MM.1S (cell line): ENCODE data around the gene SAMD3.
"Not testable (repeated sequence)": the region's sequence is repeated elsewhere in the genome, so short reads cannot be mapped to it uniquely, and the experiment has no call there.

ENCODE experiments used
- DNase-seq: peaks from one replicate; pipeline ENCODE4 v3.0.0-alpha.2; 2015
- H2AFZ ChIP-seq: fragments of 300-600 bp; sonication (generic); 2 replicates; pipeline ENCODE4 v1.6.0; 2016; ENCODE audit warnings: antibody characterized with exemption, low read length
- H3F3A ChIP-seq: fragments of 300-600 bp; sonication (generic); 2 replicates; pipeline ENCODE4 v1.6.1; 2016; ENCODE audit warnings: mild to moderate bottlenecking, antibody characterized with exemption, low read length, moderate library complexity, mixed read lengths; ENCODE audit not compliant: insufficient read depth
- H3K27ac ChIP-seq: fragments of 300-600 bp; sonication (generic); 2 replicates; pipeline ENCODE4 v1.5.1; 2016; ENCODE audit warnings: mild to moderate bottlenecking, low read length
- H3K27me3 ChIP-seq: fragments of 300-600 bp; sonication (generic); replicated peaks from 2 replicates; pipeline ENCODE4 v1.6.0; 2016; ENCODE audit warnings: low read length; ENCODE audit not compliant: insufficient read depth
- H3K36me3 ChIP-seq: fragments of 300-600 bp; sonication (generic); replicated peaks from 2 replicates; pipeline ENCODE4 v1.6.1; 2016; ENCODE audit warnings: mild to moderate bottlenecking, low read length, mixed read lengths; ENCODE audit not compliant: insufficient read depth
- H3K4me1 ChIP-seq: fragments of 300-600 bp; sonication (generic); 2 replicates; pipeline ENCODE4 v1.6.1; 2016; ENCODE audit warnings: low read length, mixed read lengths
- H3K4me2 ChIP-seq: fragments of 300-600 bp; sonication (generic); 2 replicates; pipeline ENCODE4 v1.6.0; 2016; ENCODE audit warnings: low read depth, low read length
- H3K4me3 ChIP-seq: fragments of 300-600 bp; sonication (generic); 2 replicates; pipeline ENCODE4 v1.5.1; 2016; ENCODE audit warnings: low read length, mixed read lengths
- H3K79me2 ChIP-seq: fragments of 300-600 bp; sonication (generic); 2 replicates; pipeline ENCODE4 v1.6.1; 2016; ENCODE audit warnings: mixed run types, low read length, mixed read lengths
- H3K9ac ChIP-seq: fragments of 300-600 bp; sonication (generic); 2 replicates; pipeline ENCODE4 v1.6.1; 2016; ENCODE audit warnings: low read length, mixed read lengths
- H3K9me2 ChIP-seq: fragments of 300-600 bp; sonication (generic); replicated peaks from 2 replicates; pipeline ENCODE4 v1.6.1; 2016; ENCODE audit warnings: mild to moderate bottlenecking, low read length, mixed read lengths; ENCODE audit not compliant: insufficient read depth
- H3K9me3 ChIP-seq: fragments of 300-600 bp; sonication (generic); replicated peaks from 2 replicates; pipeline ENCODE4 v1.6.1; 2016; ENCODE audit warnings: mild to moderate bottlenecking, low read length, mixed read lengths; ENCODE audit not compliant: insufficient read depth
- H4K20me1 ChIP-seq: fragments of 300-600 bp; sonication (generic); 2 replicates; pipeline ENCODE4 v1.6.1; 2016; ENCODE audit warnings: mild to moderate bottlenecking, low read length, moderate library complexity, mixed read lengths; ENCODE audit not compliant: insufficient read depth
- EZH2 ChIP-seq: fragments of 300-600 bp; sonication (generic); optimal IDR thresholded peaks from 2 replicates; pipeline ENCODE3; 2017; ENCODE audit warnings: low read depth, mild to moderate bottlenecking, antibody characterized with exemption, low read length, mixed read lengths
- EZH2phosphoT487 ChIP-seq: fragments of 300-600 bp; sonication (generic); IDR thresholded peaks from 2 replicates; pipeline ENCODE4 v1.6.1; 2018; ENCODE audit warnings: antibody characterized with exemption, low read length
- TF ChIP-seq, protein P1 (sequence below): fragments of 300-600 bp; sonication (generic); IDR thresholded peaks from 2 replicates; pipeline ENCODE4 v1.5.1; 2016; ENCODE audit warnings: antibody characterized with exemption, low read length, mixed read lengths

The SAMD3 gene

DNA sequence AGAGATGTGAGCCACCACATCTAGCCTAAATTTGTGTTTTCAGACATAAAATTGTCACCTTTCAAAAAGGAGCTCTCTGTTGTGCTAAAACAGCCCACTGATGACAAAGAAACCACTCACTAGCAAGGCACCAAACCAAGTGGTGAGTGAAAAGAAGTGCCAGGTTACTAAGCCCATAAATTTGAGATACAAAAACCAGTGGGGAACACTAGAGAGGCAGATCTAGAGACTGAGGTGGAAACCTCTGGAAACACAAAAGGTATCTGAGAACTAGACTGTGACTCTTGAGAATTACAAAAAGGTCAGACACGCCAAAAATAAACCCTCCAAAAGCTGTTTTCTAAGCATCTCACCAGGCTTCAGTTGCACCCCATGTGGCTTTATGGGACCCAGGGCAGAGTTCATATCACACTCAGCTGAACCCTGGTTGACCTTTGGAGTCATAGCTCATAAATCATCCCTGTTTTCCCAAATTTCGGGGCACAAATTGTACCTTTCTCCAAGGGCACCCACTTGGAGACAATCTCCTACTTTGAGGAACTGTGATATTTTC, 24.2 kb downstream of the SAMD3 start:
- no peak for DNase-seq
- Histone ChIP-seq H3K9ac (no peak overlapping the region), H2AFZ (no peak overlapping the region), H3K36me3 (no peaks in the 10 kb centered on the region), H3F3A (peaks cover 3% of the 10 kb centered on the region; the same call in 1 of the 2 replicates), H4K20me1 (no peaks in the 10 kb centered on the region), H3K4me1 (peaks cover 12% of the 10 kb centered on the region), H3K9me2 (no peaks in the 10 kb centered on the region), H3K4me3 (no peak overlapping the region), H3K27me3 (no peaks in the 10 kb centered on the region), H3K79me2 (no peaks in the 10 kb centered on the region), H3K27ac (no peak overlapping the region), H3K4me2 (no peak overlapping the region), H3K9me3 (no peaks in the 10 kb centered on the region)
- TF ChIP-seq EZH2phosphoT487: no peak
- no peak for TF ChIP-seq EZH2
- TF ChIP-seq, protein P1, sequence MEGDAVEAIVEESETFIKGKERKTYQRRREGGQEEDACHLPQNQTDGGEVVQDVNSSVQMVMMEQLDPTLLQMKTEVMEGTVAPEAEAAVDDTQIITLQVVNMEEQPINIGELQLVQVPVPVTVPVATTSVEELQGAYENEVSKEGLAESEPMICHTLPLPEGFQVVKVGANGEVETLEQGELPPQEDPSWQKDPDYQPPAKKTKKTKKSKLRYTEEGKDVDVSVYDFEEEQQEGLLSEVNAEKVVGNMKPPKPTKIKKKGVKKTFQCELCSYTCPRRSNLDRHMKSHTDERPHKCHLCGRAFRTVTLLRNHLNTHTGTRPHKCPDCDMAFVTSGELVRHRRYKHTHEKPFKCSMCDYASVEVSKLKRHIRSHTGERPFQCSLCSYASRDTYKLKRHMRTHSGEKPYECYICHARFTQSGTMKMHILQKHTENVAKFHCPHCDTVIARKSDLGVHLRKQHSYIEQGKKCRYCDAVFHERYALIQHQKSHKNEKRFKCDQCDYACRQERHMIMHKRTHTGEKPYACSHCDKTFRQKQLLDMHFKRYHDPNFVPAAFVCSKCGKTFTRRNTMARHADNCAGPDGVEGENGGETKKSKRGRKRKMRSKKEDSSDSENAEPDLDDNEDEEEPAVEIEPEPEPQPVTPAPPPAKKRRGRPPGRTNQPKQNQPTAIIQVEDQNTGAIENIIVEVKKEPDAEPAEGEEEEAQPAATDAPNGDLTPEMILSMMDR: no peak

DNA sequence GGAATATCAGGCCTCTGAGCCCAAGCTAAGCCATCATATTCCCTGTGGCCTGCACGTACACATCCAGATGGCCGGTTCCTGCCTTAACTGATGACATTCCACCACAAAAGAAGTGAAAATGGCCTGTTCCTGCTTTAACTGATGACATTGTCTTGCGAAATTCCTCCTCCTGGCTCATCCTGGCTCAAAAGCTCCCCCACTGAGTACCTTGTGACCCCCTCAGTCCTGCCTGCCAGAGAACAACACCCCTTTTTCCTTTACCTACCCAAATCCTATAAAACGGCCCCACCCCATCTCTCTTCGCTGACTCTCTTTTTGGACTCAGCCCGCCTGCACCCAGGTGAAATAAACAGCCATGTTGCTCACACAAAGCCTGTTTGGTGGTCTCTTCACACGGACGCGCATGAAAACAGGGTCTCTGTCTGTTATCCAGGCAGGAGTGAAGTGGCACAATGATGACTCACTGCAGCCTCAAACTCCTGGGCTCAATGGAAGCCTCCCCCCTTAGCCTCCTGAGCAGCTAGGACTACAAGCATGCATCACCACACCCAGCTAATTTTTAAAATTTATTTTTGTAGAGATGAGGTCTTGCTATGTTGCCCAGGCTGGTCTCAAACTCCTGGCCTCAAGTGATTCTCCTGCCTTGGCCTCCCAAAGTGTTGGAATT, 24.8 kb downstream of the SAMD3 start:
- H4K20me1 ChIP-seq, H3K36me3 ChIP-seq, H3K9me2 ChIP-seq, H2AFZ ChIP-seq, H3K79me2 ChIP-seq, H3K9ac ChIP-seq, H3F3A ChIP-seq, H3K9me3 ChIP-seq, H3K4me1 ChIP-seq, H3K27me3 ChIP-seq, H3K4me2 ChIP-seq, DNase-seq, H3K4me3 ChIP-seq, H3K27ac ChIP-seq: not testable (repeated sequence)

DNA sequence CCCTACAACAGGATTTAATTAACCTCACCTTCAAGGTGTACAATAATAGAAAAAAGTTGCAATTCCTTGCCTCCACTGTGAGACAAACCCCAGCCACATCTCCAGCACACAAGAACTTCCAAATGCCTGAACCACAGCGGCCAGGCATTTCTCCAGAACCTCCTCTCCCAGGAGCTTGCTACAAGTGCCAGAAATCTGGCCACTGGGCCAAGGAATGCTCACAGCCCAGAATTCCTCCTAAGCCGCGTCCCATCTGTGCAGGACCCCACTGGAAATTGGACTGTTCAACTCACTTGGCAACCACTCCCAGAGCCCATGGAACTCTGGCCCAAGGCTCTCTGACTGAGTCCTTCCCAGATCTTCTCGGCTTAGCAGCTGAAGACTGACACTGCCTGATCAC, 28.3 kb downstream of the SAMD3 start:
- H3K9me2 ChIP-seq, H3K4me2 ChIP-seq, H3K27ac ChIP-seq, H3K9ac ChIP-seq, H3F3A ChIP-seq, H3K36me3 ChIP-seq, H3K9me3 ChIP-seq, H3K4me3 ChIP-seq, H3K27me3 ChIP-seq, H3K79me2 ChIP-seq, DNase-seq, H3K4me1 ChIP-seq, H4K20me1 ChIP-seq, H2AFZ ChIP-seq: not testable (repeated sequence)

DNA sequence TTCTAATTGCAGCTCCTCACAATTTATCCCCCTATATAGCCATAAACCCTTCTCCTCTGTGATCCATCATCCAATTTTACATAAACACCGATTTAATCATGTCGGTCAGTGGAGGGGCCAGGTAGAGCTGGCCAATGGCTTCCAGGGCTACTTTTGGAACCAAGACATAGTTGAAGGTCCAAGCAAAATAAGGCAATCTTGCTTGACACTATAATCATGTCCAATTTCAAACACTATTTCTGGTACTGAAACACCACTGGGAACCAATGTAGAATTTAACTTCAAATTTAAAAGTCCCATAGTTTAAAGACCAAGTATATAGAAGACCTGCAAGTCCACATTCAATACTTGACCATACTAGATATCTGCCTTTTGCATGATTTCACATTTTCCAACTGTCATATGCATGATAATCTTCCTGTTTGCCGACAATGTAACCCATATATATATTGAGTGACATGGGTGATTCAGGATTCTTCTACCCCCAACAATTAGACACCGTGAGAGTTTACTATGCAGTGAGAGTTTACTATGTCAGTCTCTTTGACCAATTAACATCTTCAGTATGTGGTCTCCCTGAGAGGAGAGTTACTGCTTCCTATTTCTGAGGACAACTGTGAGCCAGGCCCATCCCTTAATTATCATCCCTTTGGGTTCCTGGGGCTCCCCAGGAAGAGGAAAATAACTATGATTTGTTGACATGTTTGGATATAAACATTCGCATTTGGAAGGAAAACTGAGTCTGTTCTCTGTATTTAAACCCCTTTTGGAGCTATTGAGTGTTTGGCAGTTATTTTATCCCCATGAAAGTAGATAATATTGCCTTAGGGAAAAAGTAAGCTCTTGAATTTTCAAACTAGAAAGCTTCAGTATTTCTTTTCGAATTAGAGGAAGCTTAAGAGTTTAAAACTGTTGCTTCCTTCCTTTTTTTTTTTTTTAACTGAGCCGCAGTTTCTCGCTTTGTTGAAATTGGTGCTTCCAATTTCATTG, 31.8 kb downstream of the SAMD3 start:
- no peaks in the 10 kb centered on the region for H3K79me2 ChIP-seq
- no peaks in the 10 kb centered on the region for H3F3A ChIP-seq
- H3K27ac ChIP-seq: no peak overlapping the region
- H4K20me1 ChIP-seq: no peaks in the 10 kb centered on the region
- H3K9me2 ChIP-seq: no peaks in the 10 kb centered on the region
- no peak overlapping the region for H3K9ac ChIP-seq
- H3K4me2 ChIP-seq: no peak overlapping the region
- TF ChIP-seq EZH2phosphoT487 (no peak), EZH2 (no peak)
- TF ChIP-seq, protein P1: no peak
- no peak overlapping the region for H2AFZ ChIP-seq
- H3K4me1 ChIP-seq: no peaks in the 10 kb centered on the region
- no peak overlapping the region for H3K4me3 ChIP-seq
- H3K27me3 ChIP-seq: no peaks in the 10 kb centered on the region
- no peaks in the 10 kb centered on the region for H3K36me3 ChIP-seq
- H3K9me3 ChIP-seq: no peaks in the 10 kb centered on the region
- no peak for DNase-seq
